Neural progenitor cell (in vitro differentiated cells): Measurements from ENCODE around the gene FGFBP2.

ENCODE experiments used
- EZH2 ChIP-seq: fragments of 200-600 bp; sonication (generic); IDR thresholded peaks from 2 replicates; pipeline ENCODE4 v1.6.1; 2017; ENCODE audit warnings: antibody characterized with exemption, mild to moderate bottlenecking, moderate library complexity
- TF ChIP-seq, protein P1 (sequence below): fragments of 200-600 bp; sonication (generic); IDR thresholded peaks from 2 replicates; pipeline ENCODE4 v1.5.1; 2017; ENCODE audit warnings: antibody characterized with exemption, mild to moderate bottlenecking

- TF ChIP-seq, protein P1, sequence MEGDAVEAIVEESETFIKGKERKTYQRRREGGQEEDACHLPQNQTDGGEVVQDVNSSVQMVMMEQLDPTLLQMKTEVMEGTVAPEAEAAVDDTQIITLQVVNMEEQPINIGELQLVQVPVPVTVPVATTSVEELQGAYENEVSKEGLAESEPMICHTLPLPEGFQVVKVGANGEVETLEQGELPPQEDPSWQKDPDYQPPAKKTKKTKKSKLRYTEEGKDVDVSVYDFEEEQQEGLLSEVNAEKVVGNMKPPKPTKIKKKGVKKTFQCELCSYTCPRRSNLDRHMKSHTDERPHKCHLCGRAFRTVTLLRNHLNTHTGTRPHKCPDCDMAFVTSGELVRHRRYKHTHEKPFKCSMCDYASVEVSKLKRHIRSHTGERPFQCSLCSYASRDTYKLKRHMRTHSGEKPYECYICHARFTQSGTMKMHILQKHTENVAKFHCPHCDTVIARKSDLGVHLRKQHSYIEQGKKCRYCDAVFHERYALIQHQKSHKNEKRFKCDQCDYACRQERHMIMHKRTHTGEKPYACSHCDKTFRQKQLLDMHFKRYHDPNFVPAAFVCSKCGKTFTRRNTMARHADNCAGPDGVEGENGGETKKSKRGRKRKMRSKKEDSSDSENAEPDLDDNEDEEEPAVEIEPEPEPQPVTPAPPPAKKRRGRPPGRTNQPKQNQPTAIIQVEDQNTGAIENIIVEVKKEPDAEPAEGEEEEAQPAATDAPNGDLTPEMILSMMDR, result no peak
- TF ChIP-seq EZH2, result no peak
Measured at GRCh38 chr4:15914291-15914690, 48.7 kb downstream of the FGFBP2 start.
